Measurements from ENCODE around the gene BST2. TPM values are rescaled to one million over a fixed set of nuclear protein-coding genes. Genes with fewer than 3 reads are reported as not detected.

BST2 gene
- total and polyA plus RNA-seq, 9 of the 15 experiments (the other 6 are each of a cell fraction or from before 2014, with no cell fraction given) = 11.2 to 232 (median 151) TPM

DNA sequence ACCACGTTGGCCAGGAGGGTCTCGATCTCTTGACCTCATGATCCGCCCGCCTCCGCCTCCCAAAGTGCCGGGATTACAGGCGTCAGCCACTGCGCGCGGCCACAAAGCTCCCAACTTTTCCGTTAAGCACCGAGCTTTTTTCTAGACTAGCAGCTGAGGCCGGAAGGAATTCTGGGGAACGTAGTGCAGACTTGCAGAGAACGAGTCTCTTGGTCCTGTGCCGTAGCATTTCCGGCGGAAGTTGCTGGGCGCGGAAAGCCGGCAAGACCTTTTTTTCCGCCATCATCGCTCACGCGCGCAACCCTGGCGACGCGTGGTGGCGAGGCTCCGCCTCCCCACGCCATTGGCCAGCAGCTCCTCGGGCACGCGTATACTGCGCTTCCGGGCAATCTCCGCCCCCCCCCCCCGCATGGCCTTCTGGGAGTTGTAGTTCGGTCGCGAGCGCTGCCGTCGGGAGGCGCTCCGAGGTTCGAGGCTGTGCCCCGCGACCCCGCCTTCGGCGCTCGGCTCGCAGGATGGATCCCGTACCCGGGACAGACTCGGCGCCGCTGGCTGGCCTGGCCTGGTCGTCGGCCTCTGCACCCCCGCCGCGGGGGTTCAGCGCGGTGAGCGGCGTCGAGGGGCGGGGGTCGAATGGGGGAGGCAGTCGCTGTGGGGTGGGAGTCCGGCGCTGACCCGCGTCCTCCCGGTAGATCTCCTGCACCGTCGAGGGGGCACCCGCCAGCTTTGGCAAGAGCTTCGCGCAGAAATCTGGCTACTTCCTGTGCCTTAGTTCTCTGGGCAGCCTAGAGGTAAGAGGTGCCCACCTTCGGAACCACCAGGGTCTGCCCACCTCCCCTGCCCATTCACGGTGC lies 14.4 kb upstream of the BST2 start, which contains the start of gene MVB12A (continued):
- TF ChIP-seq, protein P1, sequence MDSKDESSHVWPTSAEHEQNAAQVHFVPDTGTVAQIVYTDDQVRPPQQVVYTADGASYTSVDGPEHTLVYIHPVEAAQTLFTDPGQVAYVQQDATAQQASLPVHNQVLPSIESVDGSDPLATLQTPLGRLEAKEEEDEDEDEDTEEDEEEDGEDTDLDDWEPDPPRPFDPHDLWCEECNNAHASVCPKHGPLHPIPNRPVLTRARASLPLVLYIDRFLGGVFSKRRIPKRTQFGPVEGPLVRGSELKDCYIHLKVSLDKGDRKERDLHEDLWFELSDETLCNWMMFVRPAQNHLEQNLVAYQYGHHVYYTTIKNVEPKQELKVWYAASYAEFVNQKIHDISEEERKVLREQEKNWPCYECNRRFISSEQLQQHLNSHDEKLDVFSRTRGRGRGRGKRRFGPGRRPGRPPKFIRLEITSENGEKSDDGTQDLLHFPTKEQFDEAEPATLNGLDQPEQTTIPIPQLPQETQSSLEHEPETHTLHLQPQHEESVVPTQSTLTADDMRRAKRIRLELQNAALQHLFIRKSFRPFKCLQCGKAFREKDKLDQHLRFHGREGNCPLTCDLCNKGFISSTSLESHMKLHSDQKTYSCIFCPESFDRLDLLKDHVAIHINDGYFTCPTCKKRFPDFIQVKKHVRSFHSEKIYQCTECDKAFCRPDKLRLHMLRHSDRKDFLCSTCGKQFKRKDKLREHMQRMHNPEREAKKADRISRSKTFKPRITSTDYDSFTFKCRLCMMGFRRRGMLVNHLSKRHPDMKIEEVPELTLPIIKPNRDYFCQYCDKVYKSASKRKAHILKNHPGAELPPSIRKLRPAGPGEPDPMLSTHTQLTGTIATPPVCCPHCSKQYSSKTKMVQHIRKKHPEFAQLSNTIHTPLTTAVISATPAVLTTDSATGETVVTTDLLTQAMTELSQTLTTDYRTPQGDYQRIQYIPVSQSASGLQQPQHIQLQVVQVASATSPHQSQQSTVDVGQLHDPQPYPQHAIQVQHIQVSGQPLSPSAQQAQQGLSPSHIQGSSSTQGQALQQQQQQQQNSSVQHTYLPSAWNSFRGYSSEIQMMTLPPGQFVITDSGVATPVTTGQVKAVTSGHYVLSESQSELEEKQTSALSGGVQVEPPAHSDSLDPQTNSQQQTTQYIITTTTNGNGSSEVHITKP (IDR thresholded peaks at IDR 0.05; ENCODE audit: partially characterized antibody) = no peak
- TF ChIP-seq RBFOX2 (IDR thresholded peaks at IDR 0.05; ENCODE audit: low read depth, low read length) = peak; percentile 71
- TF ChIP-seq FOXM1 (IDR thresholded peaks at IDR 0.05; ENCODE audit: low read depth) = 0 out of 2 replicates have a peak, but pooled peaks have one; percentile 27
- no peak for TF ChIP-seq FOXM1 (CRISPR knock-in tag; IDR thresholded peaks at IDR 0.05; ENCODE audit: low read depth)
- peak in 1 of 2 experiments; percentile 84; a peak in 2 of 4 replicates for TF ChIP-seq TRIM24 (IDR thresholded peaks at IDR 0.05)
- no peak; the same call in 1 of the 2 replicates for TF ChIP-seq ZNF589 (CRISPR knock-in tag; IDR thresholded peaks at IDR 0.05; ENCODE audit: low read depth)
- peak; percentile 61; the same call in 1 of the 2 replicates for TF ChIP-seq DPF2 (IDR thresholded peaks at IDR 0.05)
- peak; percentile 95 for TF ChIP-seq HCFC1 (IDR thresholded peaks at IDR 0.05; ENCODE audit: low read depth, low read length)
- TF ChIP-seq, protein P2, sequence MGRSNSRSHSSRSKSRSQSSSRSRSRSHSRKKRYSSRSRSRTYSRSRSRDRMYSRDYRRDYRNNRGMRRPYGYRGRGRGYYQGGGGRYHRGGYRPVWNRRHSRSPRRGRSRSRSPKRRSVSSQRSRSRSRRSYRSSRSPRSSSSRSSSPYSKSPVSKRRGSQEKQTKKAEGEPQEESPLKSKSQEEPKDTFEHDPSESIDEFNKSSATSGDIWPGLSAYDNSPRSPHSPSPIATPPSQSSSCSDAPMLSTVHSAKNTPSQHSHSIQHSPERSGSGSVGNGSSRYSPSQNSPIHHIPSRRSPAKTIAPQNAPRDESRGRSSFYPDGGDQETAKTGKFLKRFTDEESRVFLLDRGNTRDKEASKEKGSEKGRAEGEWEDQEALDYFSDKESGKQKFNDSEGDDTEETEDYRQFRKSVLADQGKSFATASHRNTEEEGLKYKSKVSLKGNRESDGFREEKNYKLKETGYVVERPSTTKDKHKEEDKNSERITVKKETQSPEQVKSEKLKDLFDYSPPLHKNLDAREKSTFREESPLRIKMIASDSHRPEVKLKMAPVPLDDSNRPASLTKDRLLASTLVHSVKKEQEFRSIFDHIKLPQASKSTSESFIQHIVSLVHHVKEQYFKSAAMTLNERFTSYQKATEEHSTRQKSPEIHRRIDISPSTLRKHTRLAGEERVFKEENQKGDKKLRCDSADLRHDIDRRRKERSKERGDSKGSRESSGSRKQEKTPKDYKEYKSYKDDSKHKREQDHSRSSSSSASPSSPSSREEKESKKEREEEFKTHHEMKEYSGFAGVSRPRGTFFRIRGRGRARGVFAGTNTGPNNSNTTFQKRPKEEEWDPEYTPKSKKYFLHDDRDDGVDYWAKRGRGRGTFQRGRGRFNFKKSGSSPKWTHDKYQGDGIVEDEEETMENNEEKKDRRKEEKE (IDR thresholded peaks at IDR 0.05; ENCODE audit: borderline replicate concordance in 1 of 2, control insufficient read depth in 1 of 2, low read depth in 2 of 2, low read length in 1 of 2) = 0 out of 4 replicates have a peak, but pooled peaks of 1 of the 2 experiments have one; percentile 81
- TF ChIP-seq RBM34 (IDR thresholded peaks at IDR 0.05; ENCODE audit: borderline replicate concordance, insufficient read depth, low read length) = 0 out of 2 replicates have a peak, but pooled peaks have one; percentile 47
- no peak for TF ChIP-seq HNRNPUL1 (IDR thresholded peaks at IDR 0.05; ENCODE audit: low read length)
- peak; percentile 49 for TF ChIP-seq ARHGAP35 (IDR thresholded peaks at IDR 0.05; ENCODE audit: partially characterized antibody)
- TF ChIP-seq PML (IDR thresholded peaks at IDR 0.05; ENCODE audit: low read length) = 0 out of 2 replicates have a peak, but pooled peaks have one; percentile 3
- TF ChIP-seq ZKSCAN1 (IDR thresholded peaks at IDR 0.05; ENCODE audit: low read depth, low read length) = 0 out of 2 replicates have a peak, but pooled peaks have one; percentile 23
- TF ChIP-seq ESRRA (IDR thresholded peaks at IDR 0.05; ENCODE audit: borderline replicate concordance, low read depth) = peak; percentile 60; the same call in 1 of the 2 replicates
- no peak for TF ChIP-seq BCL6 (CRISPR knock-in tag; IDR thresholded peaks at IDR 0.05)
- TF ChIP-seq TRIM28 (IDR thresholded peaks at IDR 0.05) = peak; percentile 50; the same call in 1 of the 2 replicates
- TF ChIP-seq ZNF780A (CRISPR knock-in tag; IDR thresholded peaks at IDR 0.05) = no peak
- TF ChIP-seq, protein P3, sequence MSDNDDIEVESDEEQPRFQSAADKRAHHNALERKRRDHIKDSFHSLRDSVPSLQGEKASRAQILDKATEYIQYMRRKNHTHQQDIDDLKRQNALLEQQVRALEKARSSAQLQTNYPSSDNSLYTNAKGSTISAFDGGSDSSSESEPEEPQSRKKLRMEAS (CRISPR knock-in tag; IDR thresholded peaks at IDR 0.05) = peak; percentile 82
- TF ChIP-seq DACH1 (IDR thresholded peaks at IDR 0.05; ENCODE audit: partially characterized antibody) = peak; percentile 56
